Skeletal muscle tissue (tissue), 4 donors: Measurements from ENCODE around the gene ATE1. TPM values are rescaled to one million over a fixed set of nuclear protein-coding genes. Genes with fewer than 3 reads are reported as not detected.

Source experiments
- H3K27ac ChIP-seq: one replicate; pipeline ENCODE4 v1.7.0; 2013; ENCODE audit warnings: mild to moderate bottlenecking, low read depth, low read length, inconsistent platforms
- H3K27me3 ChIP-seq, 3 donors: one replicate each; pipeline ENCODE4 v1.7.0; 2013; ENCODE audit warnings: low read length in 3 of 3; ENCODE audit not compliant: control insufficient read depth in 3 of 3, insufficient read depth in 3 of 3
- H3K36me3 ChIP-seq, 3 donors: one replicate each; pipeline ENCODE4 v1.7.0; 2013; ENCODE audit warnings: low read length in 3 of 3; ENCODE audit not compliant: control insufficient read depth in 3 of 3, insufficient read depth in 3 of 3
- H3K4me1 ChIP-seq, 3 donors: one replicate each; pipeline ENCODE4 v1.7.0; 2013; ENCODE audit warnings: low read length in 3 of 3, mild to moderate bottlenecking in 3 of 3; ENCODE audit not compliant: control insufficient read depth in 3 of 3, insufficient read depth in 3 of 3
- H3K4me3 ChIP-seq, 3 donors: one replicate each; pipeline ENCODE4 v1.7.0; 2013; ENCODE audit warnings: low read length in 3 of 3
- H3K9ac ChIP-seq, 3 donors: one replicate each; pipeline ENCODE4 v1.7.0; 2013; ENCODE audit warnings: low read length in 3 of 3, mild to moderate bottlenecking in 3 of 3, moderate library complexity in 2 of 3, low read depth in 1 of 3
- H3K9me3 ChIP-seq, 3 donors: one replicate each; pipeline ENCODE4 v1.7.0; 2013; ENCODE audit warnings: low read length in 3 of 3; ENCODE audit not compliant: control insufficient read depth in 3 of 3
- total RNA-seq: library from RNA; depleted of rRNA; stranded (reverse); fragments of >200 nt; gene quantifications from one replicate; pipeline ENCODE4 v1.2.3, GENCODE V29; 2014
- donor health status: Osteomylitis.

ATE1 gene
- total RNA-seq, 1 donor from 2014 or later: 30.3 TPM

- Histone ChIP-seq H3K4me1 (no peaks in the 10 kb centered on the region), H3K27me3 (no peaks in the 10 kb centered on the region), H3K9me3 (no peaks in the 10 kb centered on the region), H3K9ac (no peak overlapping the region), H3K27ac (no peak overlapping the region), H3K36me3 (peaks cover 3 to 12% (median 8%) of the 10 kb centered on the region in 3 donors), H3K4me3 (no peak overlapping the region)
These were observed 46.9 kb downstream of the ATE1 start for GRCh38 chr10:121880895-121881294.

- Histone ChIP-seq H3K27me3 (no peaks in the 10 kb centered on the region), H3K4me1 (no peaks in the 10 kb centered on the region), H3K27ac (no peak overlapping the region), H3K9me3 (no peaks in the 10 kb centered on the region), H3K36me3 (peaks cover 3 to 12% (median 8%) of the 10 kb centered on the region in 3 donors), H3K9ac (no peak overlapping the region), H3K4me3 (no peak overlapping the region)
These were observed 48.4 kb downstream of the ATE1 start for GRCh38 chr10:121879476-121879875.

- no peak overlapping the region for H3K4me3 ChIP-seq
- no peak overlapping the region for H3K9ac ChIP-seq
- no peaks in the 10 kb centered on the region for H3K4me1 ChIP-seq
- H3K9me3 ChIP-seq: no peaks in the 10 kb centered on the region
- H3K36me3 ChIP-seq: peaks cover 4 to 14% (median 14%) of the 10 kb centered on the region in 3 donors
- no peak overlapping the region for H3K27ac ChIP-seq
- no peaks in the 10 kb centered on the region for H3K27me3 ChIP-seq
These were observed 54.6 kb downstream of the ATE1 start for GRCh38 chr10:121873236-121873635.

- Histone ChIP-seq H3K4me3 (no peak overlapping the region), H3K27me3 (no peaks in the 10 kb centered on the region), H3K9me3 (no peaks in the 10 kb centered on the region), H3K4me1 (no peaks in the 10 kb centered on the region), H3K36me3 (peaks cover 4 to 14% (median 11%) of the 10 kb centered on the region in 3 donors), H3K9ac (no peak overlapping the region), H3K27ac (no peak overlapping the region)
These were observed 57.4 kb downstream of the ATE1 start for GRCh38 chr10:121870413-121870812.

GRCh38 chr10:121865554-121865953 is 62.3 kb downstream of the ATE1 start:
- Histone ChIP-seq H3K4me1 (no peaks in the 10 kb centered on the region), H3K9me3 (no peaks in the 10 kb centered on the region), H3K27ac (no peak overlapping the region), H3K36me3 (peaks cover 7 to 14% (median 11%) of the 10 kb centered on the region in 3 donors), H3K9ac (no peak overlapping the region), H3K4me3 (no peak overlapping the region), H3K27me3 (no peaks in the 10 kb centered on the region)

GRCh38 chr10:121864653-121865052 is 63.2 kb downstream of the ATE1 start:
- Histone ChIP-seq H3K4me1 (no peaks in the 10 kb centered on the region), H3K27ac (no peak overlapping the region), H3K36me3 (peaks cover 7 to 11% (median 11%) of the 10 kb centered on the region in 3 donors), H3K9ac (no peak overlapping the region), H3K9me3 (no peaks in the 10 kb centered on the region), H3K27me3 (no peaks in the 10 kb centered on the region), H3K4me3 (no peak overlapping the region)

GRCh38 chr10:121864168-121864567 is 63.7 kb downstream of the ATE1 start:
- H3K4me1 ChIP-seq: no peaks in the 10 kb centered on the region
- H3K9me3 ChIP-seq: no peaks in the 10 kb centered on the region
- H3K27ac ChIP-seq: no peak overlapping the region
- no peak overlapping the region for H3K4me3 ChIP-seq
- no peaks in the 10 kb centered on the region for H3K27me3 ChIP-seq
- no peak overlapping the region for H3K9ac ChIP-seq
- H3K36me3 ChIP-seq: peaks cover 7 to 11% (median 8%) of the 10 kb centered on the region in 3 donors

- Histone ChIP-seq H3K9me3 (no peaks in the 10 kb centered on the region), H3K4me1 (no peaks in the 10 kb centered on the region), H3K4me3 (no peak overlapping the region), H3K27me3 (no peaks in the 10 kb centered on the region), H3K9ac (no peak overlapping the region), H3K36me3 (peaks cover 2 to 3% (median 3%) of the 10 kb centered on the region in 3 donors), H3K27ac (no peak overlapping the region)
These were observed 65.2 kb downstream of the ATE1 start for GRCh38 chr10:121862649-121863048.

- H3K27ac ChIP-seq: no peak overlapping the region
- H3K4me3 ChIP-seq: no peak overlapping the region
- no peaks in the 10 kb centered on the region for H3K9me3 ChIP-seq
- no peaks in the 10 kb centered on the region for H3K27me3 ChIP-seq
- no peak overlapping the region for H3K9ac ChIP-seq
- H3K36me3 ChIP-seq: peaks cover 3 to 4% (median 3%) of the 10 kb centered on the region in 3 donors
- H3K4me1 ChIP-seq: no peaks in the 10 kb centered on the region
These were observed 65.8 kb downstream of the ATE1 start for GRCh38 chr10:121862042-121862441.

- H3K4me3 ChIP-seq: no peak overlapping the region
- no peaks in the 10 kb centered on the region for H3K27me3 ChIP-seq
- H3K9ac ChIP-seq: no peak overlapping the region
- H3K9me3 ChIP-seq: no peaks in the 10 kb centered on the region
- H3K27ac ChIP-seq: no peak overlapping the region
- peaks cover 3 to 4% (median 3%) of the 10 kb centered on the region in 3 donors for H3K36me3 ChIP-seq
- H3K4me1 ChIP-seq: no peaks in the 10 kb centered on the region
These were observed 67.0 kb downstream of the ATE1 start for GRCh38 chr10:121860810-121861209.
